KBM-7 (cell line): ENCODE results near the gene FN3K.
"Not testable (repeated sequence)": the region's sequence is repeated elsewhere in the genome, so short reads cannot be mapped to it uniquely, and the experiment has no call there.

Experiments used
- DNase-seq: peaks from one replicate; pipeline ENCODE4 v3.0.0-alpha.2; 2015
- in situ Hi-C: fragments of 300-500 bp; cut with MboI; formaldehyde crosslinking; loops from 2 replicates; pipeline ENCODE4 v1.14.3; 2020; ENCODE audit warnings: low sequenced_read_pairs, low pct_unique_long_range_greater_than_20kb, mixed read lengths

FN3K gene

GRCh38 chr17:82729479-82730260 lies 5.7 kb upstream of the FN3K start:
- no peak for DNase-seq
- in situ Hi-C loops = no loop called here

- no peak for DNase-seq
- in situ Hi-C loops = no loop called here
Measured at GRCh38 chr17:82732118-82732743, 3.2 kb upstream of the FN3K start.

GRCh38 chr17:82736511-82737185 lies 1.2 kb downstream of the FN3K start:
- in situ Hi-C loops = no loop called here

GRCh38 chr17:82737967-82738877 lies 2.8 kb downstream of the FN3K start:
- no peak for DNase-seq
- in situ Hi-C loops = no loop called here

More at GRCh38 chr17:82736511-82737185, 1.2 kb downstream of the FN3K start:
- DNase-seq = no peak

- in situ Hi-C loops = no loop called here
- no peak for DNase-seq
Measured at GRCh38 chr17:82740906-82741759, 5.7 kb downstream of the FN3K start.

GRCh38 chr17:82743344-82744219 lies 8.2 kb downstream of the FN3K start:
- in situ Hi-C loops = no loop called here
- no peak for DNase-seq

- in situ Hi-C loops, DNase-seq: not testable (repeated sequence)
Measured at GRCh38 chr17:82744736-82745135, 9.3 kb downstream of the FN3K start.

GRCh38 chr17:82745524-82745923 lies 10.1 kb downstream of the FN3K start:
- in situ Hi-C loops = no loop called here
- no peak for DNase-seq

GRCh38 chr17:82748756-82749155 lies 13.3 kb downstream of the FN3K start:
- DNase-seq = no peak
- in situ Hi-C loops = no loop called here

GRCh38 chr17:82750241-82750908 lies 15.0 kb downstream of the FN3K start:
- in situ Hi-C loops = no loop called here
- no peak for DNase-seq

- in situ Hi-C loops = no loop called here
- no peak for DNase-seq
Measured at GRCh38 chr17:82751171-82751570, 15.8 kb downstream of the FN3K start.

- in situ Hi-C loops = no loop called here
- DNase-seq = peak; percentile 90
Measured at GRCh38 chr17:82751571-82752370, 16.4 kb downstream of the FN3K start, which contains the start of gene TBCD. TSS of gene TBCD (plus strand) at chr17:82752065. CDS start at chr17:82752194, 129 bp downstream.

GRCh38 chr17:82752371-82753200 lies 17.2 kb downstream of the FN3K start:
- DNase-seq = peak; percentile 20
- in situ Hi-C loops = no loop called here

- DNase-seq = no peak
- in situ Hi-C loops = no loop called here
Measured at GRCh38 chr17:82753201-82753464, 17.7 kb downstream of the FN3K start.

- in situ Hi-C loops = no loop called here
- no peak for DNase-seq
Measured at GRCh38 chr17:82754297-82755208, 19.1 kb downstream of the FN3K start.
